Measurements from ENCODE around the gene FADS3. TPM values are rescaled to one million over a fixed set of nuclear protein-coding genes. Genes with fewer than 3 reads are reported as not detected.

FADS3 gene
- total and polyA plus RNA-seq, 3 donors from 2014 or later: 20.5 to 88.5 (median 50.6) TPM

DNA sequence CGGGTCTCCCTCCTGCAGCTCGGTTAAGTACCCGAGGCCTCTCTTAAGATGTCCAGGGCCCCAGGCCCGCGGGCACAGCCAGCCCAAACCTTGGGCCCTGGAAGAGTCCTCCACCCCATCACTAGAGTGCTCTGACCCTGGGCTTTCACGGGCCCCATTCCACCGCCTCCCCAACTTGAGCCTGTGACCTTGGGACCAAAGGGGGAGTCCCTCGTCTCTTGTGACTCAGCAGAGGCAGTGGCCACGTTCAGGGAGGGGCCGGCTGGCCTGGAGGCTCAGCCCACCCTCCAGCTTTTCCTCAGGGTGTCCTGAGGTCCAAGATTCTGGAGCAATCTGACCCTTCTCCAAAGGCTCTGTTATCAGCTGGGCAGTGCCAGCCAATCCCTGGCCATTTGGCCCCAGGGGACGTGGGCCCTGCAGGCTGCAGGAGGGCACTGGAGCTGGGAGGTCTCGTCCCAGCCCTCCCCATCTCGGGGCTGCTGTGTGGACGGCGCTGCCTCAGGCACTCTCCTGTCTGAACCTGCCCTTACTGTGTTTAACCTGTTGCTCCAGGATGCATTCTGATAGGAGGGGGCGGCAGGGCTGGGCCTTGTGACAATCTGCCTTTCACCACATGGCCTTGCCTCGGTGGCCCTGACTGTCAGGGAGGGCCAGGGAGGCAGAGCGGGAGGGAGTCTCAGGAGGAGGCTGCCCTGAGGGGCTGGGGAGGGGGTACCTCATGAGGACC lies 25.0 kb downstream of the FADS3 start:
- no peaks in the 10 kb centered on the region for H3K36me3 ChIP-seq (ENCODE audit: low read depth, missing control alignments)

DNA sequence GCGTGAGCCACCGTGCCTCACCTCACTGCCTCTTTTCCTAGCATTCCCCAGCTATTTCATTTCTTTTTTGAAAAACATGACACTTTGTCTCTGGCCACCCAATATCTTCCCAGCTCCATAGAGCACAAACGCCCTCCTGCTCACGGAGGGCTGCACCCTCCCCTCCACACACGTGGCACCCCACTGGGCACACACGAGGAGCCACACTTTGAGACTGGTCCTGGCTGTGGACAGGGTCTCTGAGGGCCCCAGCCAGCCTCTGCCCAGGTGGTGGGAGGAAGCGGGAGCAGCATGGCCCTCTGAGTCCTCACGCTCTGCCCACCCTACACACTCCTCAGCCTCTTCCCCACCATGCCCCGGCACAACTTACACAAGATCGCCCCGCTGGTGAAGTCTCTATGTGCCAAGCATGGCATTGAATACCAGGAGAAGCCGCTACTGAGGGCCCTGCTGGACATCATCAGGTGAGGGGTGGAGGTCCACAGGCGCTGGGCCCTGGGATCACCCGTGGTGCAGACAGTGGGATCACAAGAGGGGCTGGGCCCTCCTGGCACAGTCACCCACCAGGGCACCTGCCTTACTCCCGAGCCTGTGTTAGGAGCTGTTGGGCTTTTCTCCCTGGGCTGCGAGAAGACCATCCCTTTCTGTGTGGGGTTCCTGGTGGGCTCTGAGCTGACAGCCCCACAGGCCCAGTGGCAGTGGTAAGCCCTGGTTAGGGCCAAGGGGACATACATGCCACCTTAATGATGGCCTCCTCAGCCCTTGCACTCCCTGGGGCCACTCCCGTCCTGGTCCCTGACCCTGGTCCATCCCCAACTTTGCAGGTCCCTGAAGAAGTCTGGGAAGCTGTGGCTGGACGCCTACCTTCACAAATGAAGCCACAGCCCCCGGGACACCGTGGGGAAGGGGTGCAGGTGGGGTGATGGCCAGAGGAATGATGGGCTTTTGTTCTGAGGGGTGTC lies 26.2 kb downstream of the FADS3 start:
- 92 to 93% methylated on average over 15 to 19 of the region's 20 CpGs for WGBS, 2 donors
- H3K27ac ChIP-seq: no peak overlapping the region
- no peak for TF ChIP-seq POLR2A (IDR thresholded peaks at IDR 0.05)
- TF ChIP-seq, protein P1, sequence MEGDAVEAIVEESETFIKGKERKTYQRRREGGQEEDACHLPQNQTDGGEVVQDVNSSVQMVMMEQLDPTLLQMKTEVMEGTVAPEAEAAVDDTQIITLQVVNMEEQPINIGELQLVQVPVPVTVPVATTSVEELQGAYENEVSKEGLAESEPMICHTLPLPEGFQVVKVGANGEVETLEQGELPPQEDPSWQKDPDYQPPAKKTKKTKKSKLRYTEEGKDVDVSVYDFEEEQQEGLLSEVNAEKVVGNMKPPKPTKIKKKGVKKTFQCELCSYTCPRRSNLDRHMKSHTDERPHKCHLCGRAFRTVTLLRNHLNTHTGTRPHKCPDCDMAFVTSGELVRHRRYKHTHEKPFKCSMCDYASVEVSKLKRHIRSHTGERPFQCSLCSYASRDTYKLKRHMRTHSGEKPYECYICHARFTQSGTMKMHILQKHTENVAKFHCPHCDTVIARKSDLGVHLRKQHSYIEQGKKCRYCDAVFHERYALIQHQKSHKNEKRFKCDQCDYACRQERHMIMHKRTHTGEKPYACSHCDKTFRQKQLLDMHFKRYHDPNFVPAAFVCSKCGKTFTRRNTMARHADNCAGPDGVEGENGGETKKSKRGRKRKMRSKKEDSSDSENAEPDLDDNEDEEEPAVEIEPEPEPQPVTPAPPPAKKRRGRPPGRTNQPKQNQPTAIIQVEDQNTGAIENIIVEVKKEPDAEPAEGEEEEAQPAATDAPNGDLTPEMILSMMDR (IDR thresholded peaks at IDR 0.05): no peak
- H3K9me3 ChIP-seq: no peaks in the 10 kb centered on the region
- H3K4me3 ChIP-seq: no peak overlapping the region
- H3K27me3 ChIP-seq: no peaks in the 10 kb centered on the region
- H3K4me1 ChIP-seq: peaks cover 16% of the 10 kb centered on the region
- intact Hi-C loops (cut with DNase I; ENCODE audit: low total_unique reads): no loop called here
- DNase-seq: no peak
- H3K36me3 ChIP-seq (ENCODE audit: low read depth, missing control alignments): no peaks in the 10 kb centered on the region

More for the DNA sequence above, 25.0 kb downstream of the FADS3 start:
- no peaks in the 10 kb centered on the region for H3K27me3 ChIP-seq
- H3K4me3 ChIP-seq: no peak overlapping the region
- no peak for DNase-seq
- intact Hi-C loops (cut with DNase I; ENCODE audit: low total_unique reads): no loop called here
- TF ChIP-seq, protein P1 (IDR thresholded peaks at IDR 0.05): no peak
- TF ChIP-seq POLR2A (IDR thresholded peaks at IDR 0.05): no peak
- 60 to 83% methylated on average over 1 to 14 of the region's 18 CpGs for WGBS, 2 donors
- no peaks in the 10 kb centered on the region for H3K9me3 ChIP-seq
- peaks cover 18% of the 10 kb centered on the region for H3K4me1 ChIP-seq
- H3K27ac ChIP-seq: no peak overlapping the region

DNA sequence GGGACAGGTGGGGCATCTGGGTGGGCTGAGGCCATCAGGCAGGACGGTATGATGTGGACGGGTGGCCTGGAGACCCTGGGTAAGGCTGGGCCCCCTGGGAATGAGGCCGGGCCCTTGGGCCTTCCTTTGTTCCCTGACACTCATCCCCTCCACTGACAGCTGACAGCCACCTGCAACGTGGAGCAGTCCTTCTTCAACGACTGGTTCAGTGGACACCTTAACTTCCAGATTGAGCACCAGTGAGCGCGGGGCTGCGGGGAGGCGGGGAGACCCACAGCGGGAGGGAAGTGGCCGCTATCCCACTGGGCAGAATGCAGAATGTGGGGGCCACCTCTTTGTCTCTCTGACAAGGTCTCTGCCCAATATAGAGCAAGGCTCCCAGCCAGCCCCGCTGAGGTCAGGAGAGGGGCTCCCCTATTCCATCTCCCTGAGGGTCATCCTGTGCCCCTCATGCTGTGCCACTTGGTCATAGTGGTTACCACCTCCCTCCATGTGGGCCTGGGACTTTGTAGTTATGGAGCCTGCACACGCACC lies 27.7 kb downstream of the FADS3 start:
- no peaks in the 10 kb centered on the region for H3K9me3 ChIP-seq
- no peak overlapping the region for H3K27ac ChIP-seq
- H3K36me3 ChIP-seq (ENCODE audit: low read depth, missing control alignments): no peaks in the 10 kb centered on the region
- intact Hi-C loops (cut with DNase I; ENCODE audit: low total_unique reads): no loop called here
- H3K4me3 ChIP-seq: no peak overlapping the region
- no peak for DNase-seq
- TF ChIP-seq, protein P1 (IDR thresholded peaks at IDR 0.05): no peak
- no peak for TF ChIP-seq POLR2A (IDR thresholded peaks at IDR 0.05)
- 88 to 90% methylated on average over 11 to 13 of the region's 13 CpGs for WGBS, 2 donors
- H3K4me1 ChIP-seq: peaks cover 11% of the 10 kb centered on the region
- H3K27me3 ChIP-seq: no peaks in the 10 kb centered on the region

DNA sequence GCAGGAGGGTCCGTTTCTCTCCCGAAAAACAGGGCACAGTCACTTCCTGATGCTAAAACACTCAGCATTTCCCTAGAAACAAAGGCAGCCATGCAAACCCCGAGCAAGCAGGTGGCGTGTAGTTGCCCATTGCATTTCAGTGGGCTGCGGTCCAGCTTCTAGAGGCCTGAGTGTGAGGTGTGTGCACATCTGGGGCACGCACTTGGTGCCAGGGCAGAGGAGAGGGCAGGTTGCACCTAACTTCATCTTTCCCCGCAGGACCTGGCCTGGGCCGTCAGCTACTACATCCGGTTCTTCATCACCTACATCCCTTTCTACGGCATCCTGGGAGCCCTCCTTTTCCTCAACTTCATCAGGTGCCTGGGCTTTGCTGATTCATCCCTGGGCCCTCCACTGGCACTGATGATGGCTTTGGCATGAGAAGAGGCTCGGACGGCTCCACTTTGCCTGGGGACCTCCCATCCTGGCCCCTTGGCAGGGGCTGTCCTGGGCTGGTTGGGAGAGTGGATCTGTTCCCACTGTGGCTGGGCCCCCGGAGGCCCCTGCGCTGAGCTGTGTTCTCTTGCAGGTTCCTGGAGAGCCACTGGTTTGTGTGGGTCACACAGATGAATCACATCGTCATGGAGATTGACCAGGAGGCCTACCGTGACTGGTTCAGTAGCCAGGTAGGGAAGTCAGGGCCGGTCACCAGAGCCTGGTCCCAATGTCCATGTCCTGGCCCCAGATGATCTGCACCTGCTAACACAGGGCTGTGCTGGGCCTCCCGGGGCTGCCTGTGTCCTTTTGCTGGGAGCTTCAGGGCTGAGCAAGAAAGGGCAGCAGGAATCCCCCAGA lies 28.4 kb downstream of the FADS3 start:
- no peak for TF ChIP-seq POLR2A (IDR thresholded peaks at IDR 0.05)
- TF ChIP-seq, protein P1 (IDR thresholded peaks at IDR 0.05): no peak
- no peaks in the 10 kb centered on the region for H3K36me3 ChIP-seq (ENCODE audit: low read depth, missing control alignments)

More for the DNA sequence above, 28.4 kb downstream of the FADS3 start:
- Histone ChIP-seq H3K27ac (no peak overlapping the region), H3K4me1 (peaks cover 11% of the 10 kb centered on the region), H3K4me3 (no peak overlapping the region), H3K27me3 (no peaks in the 10 kb centered on the region), H3K9me3 (no peaks in the 10 kb centered on the region)
- DNase-seq: no peak
- WGBS, 2 donors: 92 to 98% methylated on average over 8 to 18 of the region's 18 CpGs
- intact Hi-C loops (cut with DNase I; ENCODE audit: low total_unique reads): no loop called here

All from testis (tissue), 3 donors.